SU-DHL-6 (cell line): ENCODE data around the gene PPIL6.
A peak's percentile ranks its signal among the peaks of the same experiment; 100 is the strongest.

Experiments used
- H2AFZ ChIP-seq: fragments of 200-600 bp; sonication (generic); 2 replicates; pipeline ENCODE4 v1.6.1; 2014; ENCODE audit warnings: low read depth, mild to moderate bottlenecking, moderate library complexity, mixed read lengths, antibody characterized with exemption, low read length; ENCODE audit not compliant: severe bottlenecking
- H3F3A ChIP-seq: fragments of 200-600 bp; shearing (Covaris generic); 2 replicates; pipeline ENCODE4 v1.6.0; 2016; ENCODE audit warnings: antibody characterized with exemption, mild to moderate bottlenecking; ENCODE audit not compliant: insufficient read depth
- H3K27ac ChIP-seq: fragments of 200-600 bp; sonication (generic); 2 replicates; pipeline ENCODE4 v1.5.1; 2016; ENCODE audit warnings: low read depth, mild to moderate bottlenecking, low read length, moderate library complexity, mixed read lengths
- H3K27me3 ChIP-seq: fragments of 200-600 bp; sonication (generic), shearing (Covaris generic); 2 replicates; pipeline ENCODE4 v1.6.0; 2014; ENCODE audit warnings: mild to moderate bottlenecking, low read length
- H3K36me3 ChIP-seq: fragments of 200-600 bp; sonication (generic); 2 replicates; pipeline ENCODE4 v1.6.1; 2014; ENCODE audit warnings: mild to moderate bottlenecking, low read length, mixed read lengths
- H3K4me2 ChIP-seq: fragments of 300-600, 200-600 bp; shearing (Covaris generic), sonication (generic); 2 replicates; pipeline ENCODE4 v1.6.0; 2014; ENCODE audit warnings: low read length, low read depth, mild to moderate bottlenecking; ENCODE audit not compliant: poor library complexity, severe bottlenecking
- H3K4me3 ChIP-seq: fragments of 200-600 bp; sonication (generic); 2 replicates; pipeline ENCODE4 v1.5.1; 2014; ENCODE audit warnings: antibody characterized with exemption, low read length, mild to moderate bottlenecking, mixed read lengths; ENCODE audit not compliant: insufficient read depth, poor library complexity, severe bottlenecking
- H3K79me2 ChIP-seq: fragments of 200-600 bp; sonication (generic); 2 replicates; pipeline ENCODE4 v1.6.1; 2014; ENCODE audit warnings: mild to moderate bottlenecking, low read length, moderate library complexity; ENCODE audit not compliant: insufficient read depth
- H3K9ac ChIP-seq: fragments of 200-600 bp; sonication (generic); 2 replicates; pipeline ENCODE4 v1.7.0; 2014; ENCODE audit warnings: mild to moderate bottlenecking, low read length
- H3K9me2 ChIP-seq: fragments of 200-600 bp; sonication (generic); replicated peaks from 2 replicates; pipeline ENCODE4 v1.6.1; 2014; ENCODE audit warnings: low read length; ENCODE audit not compliant: insufficient read depth
- H3K9me3 ChIP-seq: fragments of 200-600 bp; sonication (generic); 2 replicates; pipeline ENCODE4 v1.6.1; 2014; ENCODE audit warnings: low read length, mixed read lengths; ENCODE audit not compliant: insufficient read depth
- H4K20me1 ChIP-seq: fragments of 200-600 bp; sonication (generic); 2 replicates; pipeline ENCODE4 v1.6.1; 2014; ENCODE audit warnings: low read depth, mild to moderate bottlenecking, antibody characterized with exemption, low read length, moderate library complexity, mixed read lengths
- CTCF ChIP-seq: fragments of 200-600 bp; sonication (generic); IDR thresholded peaks from one replicate; pipeline ENCODE4 v1.5.1; 2017; ENCODE audit warnings: antibody characterized with exemption, mild to moderate bottlenecking, low read length, moderate library complexity; ENCODE audit not compliant: insufficient read depth, poor library complexity, severe bottlenecking
- EZH2phosphoT487 ChIP-seq: fragments of 200-600 bp; sonication (generic), shearing (Covaris generic); conservative IDR thresholded peaks from 2 replicates; pipeline ENCODE4 v1.6.1; 2018; ENCODE audit warnings: mild to moderate bottlenecking, antibody characterized with exemption, low read length, moderate library complexity, mixed read lengths

The PPIL6 gene

DNA sequence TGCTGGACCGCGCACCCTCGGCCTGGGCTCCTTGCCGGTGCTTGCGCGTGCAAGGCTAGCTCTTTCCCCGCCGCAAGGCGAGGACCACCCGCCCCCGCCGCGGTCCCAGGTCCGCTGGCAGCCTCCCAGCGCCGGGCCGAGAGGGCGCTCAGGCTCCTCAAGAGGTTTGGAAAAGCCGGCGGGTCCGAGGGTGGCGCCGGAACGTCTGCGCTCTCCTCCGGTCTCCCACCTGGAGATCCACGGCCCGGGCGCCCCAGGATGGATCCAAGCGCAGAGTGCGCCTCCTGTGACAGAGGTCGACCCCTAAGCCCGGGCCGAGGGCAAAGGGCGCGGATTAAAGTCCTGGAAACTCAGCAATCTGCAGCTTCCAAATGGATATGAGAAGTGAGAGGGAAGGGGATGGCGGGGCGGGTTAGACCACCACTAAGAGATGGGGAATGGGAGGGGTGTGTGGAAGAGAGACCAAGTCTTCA lies 15.7 kb upstream of the PPIL6 start:
- Histone ChIP-seq H3K4me2 (peak overlapping the region; percentile 63), H3F3A (peaks cover 42% of the 10 kb centered on the region), H3K9me2 (no peaks in the 10 kb centered on the region), H3K9me3 (no peaks in the 10 kb centered on the region), H4K20me1 (no peaks in the 10 kb centered on the region), H3K27me3 (no peaks in the 10 kb centered on the region), H3K4me3 (peak overlapping the region; percentile 67), H3K36me3 (peaks cover under 1% of the 10 kb centered on the region; the same call in 1 of the 2 replicates), H3K9ac (peak overlapping the region; percentile 97), H3K79me2 (peaks cover 7% of the 10 kb centered on the region; the same call in 1 of the 2 replicates), H2AFZ (peak overlapping the region; percentile 43), H3K27ac (peak overlapping the region; percentile 54)
- TF ChIP-seq CTCF (no peak), EZH2phosphoT487 (no peak)

GRCh38 chr6:109455437-109456110 lies 15.1 kb upstream of the PPIL6 start, which contains the start of gene MICAL1:
MICAL1 (minus strand) TSS chr6:109455772; CDS start chr6:109454196, 1,576 bp downstream.
- Histone ChIP-seq H4K20me1 (no peaks in the 10 kb centered on the region), H3K4me3 (peak within 1 kb of the TSS; percentile 94), H3K9ac (peak within 1 kb of the TSS; percentile 97), H3K79me2 (peaks cover 7% of the 10 kb centered on the region; the same call in 1 of the 2 replicates), H2AFZ (peak within 1 kb of the TSS; percentile 43), H3K36me3 (no peaks in the 10 kb centered on the region; the same call in 1 of the 2 replicates), H3K27me3 (no peaks in the 10 kb centered on the region), H3K9me3 (no peaks in the 10 kb centered on the region), H3K4me2 (peak within 1 kb of the TSS; percentile 63), H3K9me2 (no peaks in the 10 kb centered on the region), H3F3A (peaks cover 42% of the 10 kb centered on the region), H3K27ac (peak within 1 kb of the TSS; percentile 92)
- TF ChIP-seq EZH2phosphoT487 (no peak), CTCF (no peak)

DNA sequence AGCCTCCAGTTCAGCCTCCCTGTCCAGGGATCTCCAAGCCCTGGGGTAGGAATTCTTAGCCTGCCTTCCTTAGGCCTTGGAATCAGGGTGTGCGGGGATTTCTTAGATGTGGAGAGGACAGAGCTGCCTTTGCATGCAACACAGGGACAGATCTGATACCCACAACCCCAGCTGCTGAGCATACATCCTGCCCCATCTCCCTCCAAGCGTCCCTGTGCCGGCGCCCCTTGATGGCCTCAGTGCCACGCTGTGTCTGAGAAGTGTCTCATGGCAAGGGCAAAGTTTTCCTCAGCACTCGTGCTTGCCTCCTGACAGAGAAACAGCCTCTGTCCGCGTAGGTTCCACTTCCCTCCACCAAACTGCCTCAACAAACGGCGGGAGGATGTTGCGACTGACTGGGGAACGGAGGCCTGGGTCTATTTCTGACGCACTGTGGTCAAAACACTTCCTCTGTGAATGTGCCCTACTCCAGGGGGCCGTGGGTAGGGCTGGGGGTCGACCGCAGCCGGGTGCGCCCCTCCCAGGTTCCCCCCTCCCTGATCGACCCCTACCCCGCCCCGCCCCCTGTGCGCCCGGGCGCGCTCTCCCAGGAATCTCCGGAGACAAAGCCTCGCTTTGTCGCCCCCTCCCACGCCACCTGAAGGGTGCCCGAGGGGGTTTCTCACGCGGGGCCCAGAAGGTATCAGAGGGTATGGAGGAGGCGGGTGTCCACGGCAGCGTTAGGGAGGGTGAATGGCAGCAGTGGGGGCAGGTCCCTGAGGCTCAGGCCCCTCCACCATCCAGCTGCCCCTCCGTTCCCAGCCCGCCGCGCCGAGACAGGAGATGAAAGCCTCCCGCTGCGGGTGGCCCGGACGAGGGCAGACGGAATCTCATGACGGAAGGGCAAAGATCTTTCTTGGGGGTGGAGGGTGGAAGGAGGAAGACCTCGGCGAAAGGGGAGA lies 14.3 kb upstream of the PPIL6 start:
- H3K9me2 ChIP-seq, result no peaks in the 10 kb centered on the region
- H4K20me1 ChIP-seq, result no peaks in the 10 kb centered on the region
- peak overlapping the region; percentile 32 for H2AFZ ChIP-seq
- H3K27ac ChIP-seq, result peak overlapping the region; percentile 92
- H3K4me3 ChIP-seq, result peak overlapping the region; percentile 94
- peak overlapping the region; percentile 97 for H3K9ac ChIP-seq
- no peaks in the 10 kb centered on the region; the same call in 1 of the 2 replicates for H3K36me3 ChIP-seq
- H3K27me3 ChIP-seq, result no peaks in the 10 kb centered on the region
- H3K79me2 ChIP-seq, result peaks cover 7% of the 10 kb centered on the region; the same call in 1 of the 2 replicates
- peaks cover 35% of the 10 kb centered on the region for H3F3A ChIP-seq
- TF ChIP-seq EZH2phosphoT487, result no peak
- TF ChIP-seq CTCF, result no peak
- H3K9me3 ChIP-seq, result no peaks in the 10 kb centered on the region
- peak overlapping the region; percentile 60 for H3K4me2 ChIP-seq
